C4-2B (cell line): Measurements from ENCODE around the gene CEP72.
A peak's percentile ranks its signal among the peaks of the same experiment; 100 is the strongest.

Experiments
- H3K27ac ChIP-seq: fragments of 450-650 bp; 2 replicates; pipeline ENCODE4 v1.5.1; 2017
- CTCF ChIP-seq: fragments of 450-650 bp; conservative IDR thresholded peaks from 2 replicates; pipeline ENCODE4 v1.5.1; 2017; ENCODE audit warnings: mild to moderate bottlenecking
- ZFX ChIP-seq: fragments of 450-650 bp; IDR thresholded peaks from 2 replicates; pipeline ENCODE4 v1.6.1; 2017

The CEP72 gene

GRCh38 chr5:612498-613424 is 621 bp downstream of the CEP72 start:
- no peak for TF ChIP-seq CTCF
- peak; percentile 64; the same call in 1 of the 2 replicates for TF ChIP-seq ZFX
- peak overlapping the region; percentile 81 for H3K27ac ChIP-seq

- no peak overlapping the region for H3K27ac ChIP-seq
- TF ChIP-seq CTCF: no peak
- no peak for TF ChIP-seq ZFX
These were observed 4.4 kb downstream of the CEP72 start for GRCh38 chr5:616484-617039.

GRCh38 chr5:617896-618295 is 5.8 kb downstream of the CEP72 start:
- TF ChIP-seq ZFX (no peak), CTCF (no peak)

DNA sequence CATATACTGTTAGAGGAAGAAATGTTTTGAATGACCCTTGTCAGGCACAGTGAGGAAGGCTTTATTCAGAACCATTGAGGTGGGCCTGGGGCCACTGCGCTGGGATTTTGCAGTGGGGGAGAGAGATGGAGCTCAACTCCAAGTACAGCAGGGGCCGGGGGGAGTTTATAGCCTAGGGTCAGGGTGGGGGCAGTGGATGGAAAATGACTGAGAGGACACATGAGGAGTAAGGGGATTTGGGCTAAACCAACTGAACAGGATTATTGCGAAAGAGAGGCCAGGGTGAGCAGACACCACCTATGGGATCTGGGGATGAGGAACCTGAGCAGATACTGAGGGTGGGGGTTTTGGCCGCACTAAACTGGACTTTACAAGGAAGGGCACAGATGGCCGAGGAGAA is 6.3 kb downstream of the CEP72 start:
- no peak for TF ChIP-seq ZFX
- TF ChIP-seq CTCF: no peak
- no peak overlapping the region for H3K27ac ChIP-seq

More at GRCh38 chr5:617896-618295, 5.8 kb downstream of the CEP72 start:
- no peak overlapping the region for H3K27ac ChIP-seq

- H3K27ac ChIP-seq: no peak overlapping the region
These were observed 7.3 kb downstream of the CEP72 start for GRCh38 chr5:619444-619843.

DNA sequence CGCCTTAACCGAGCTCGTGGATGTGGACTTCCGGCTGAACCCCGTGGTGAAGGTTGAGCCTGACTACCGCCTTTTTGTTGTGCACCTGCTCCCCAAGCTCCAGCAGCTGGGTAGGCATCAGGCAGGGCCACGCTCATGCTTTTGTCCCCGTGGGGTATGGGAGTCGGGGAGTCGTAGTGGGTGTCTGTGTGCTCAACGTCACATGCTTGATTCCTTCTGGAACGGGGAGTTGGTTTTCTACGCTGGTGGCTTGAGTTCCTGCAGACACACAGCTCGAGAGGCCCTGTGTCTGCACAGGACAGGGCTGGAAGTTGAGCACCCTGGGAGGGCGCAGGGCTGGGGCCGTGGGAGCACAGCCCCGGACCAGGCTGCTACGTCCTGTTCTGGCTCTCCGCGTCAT is 8.0 kb downstream of the CEP72 start:
- no peak overlapping the region for H3K27ac ChIP-seq
- no peak for TF ChIP-seq CTCF
- no peak for TF ChIP-seq ZFX

More at GRCh38 chr5:619444-619843, 7.3 kb downstream of the CEP72 start:
- TF ChIP-seq ZFX (no peak), CTCF (no peak)

GRCh38 chr5:620586-621180 is 8.5 kb downstream of the CEP72 start:
- TF ChIP-seq CTCF: no peak
- no peak for TF ChIP-seq ZFX
- no peak overlapping the region for H3K27ac ChIP-seq
